Ascending aorta (tissue), 2 donors: Measurements from ENCODE around the gene ANTKMT. TPM values are rescaled to one million over a fixed set of nuclear protein-coding genes. Genes with fewer than 3 reads are reported as not detected.

ENCODE experiments used
- DNase-seq, 2 donors: peaks; one replicate each; pipeline ENCODE4 v3.0.0-alpha.2; 2019; ENCODE audit warnings: low spot score in 2 of 2
- H3K27ac ChIP-seq, 2 donors: fragments of 200-600 bp; sonication (generic); one replicate each; pipeline ENCODE4 v1.5.1; 2016 to 2017; ENCODE audit warnings: mild to moderate bottlenecking in 1 of 2
- H3K27me3 ChIP-seq: fragments of 200-600 bp; sonication (generic); one replicate; pipeline ENCODE4 v1.5.1; 2017
- H3K36me3 ChIP-seq, 2 donors: fragments of 200-600 bp; sonication (generic); one replicate each; pipeline ENCODE4 v1.5.1; 2016
- H3K4me1 ChIP-seq, 2 donors: fragments of 200-600 bp; sonication (generic); one replicate each; pipeline ENCODE4 v1.5.1; 2016 to 2017; ENCODE audit warnings: mild to moderate bottlenecking in 1 of 2
- H3K4me3 ChIP-seq, 2 donors: fragments of 200-600 bp; sonication (generic); one replicate each; pipeline ENCODE4 v1.5.1; 2016 to 2017; ENCODE audit warnings: mild to moderate bottlenecking in 1 of 2
- H3K9me3 ChIP-seq, 2 donors: fragments of 200-600 bp; sonication (generic); one replicate each; pipeline ENCODE4 v1.5.1; 2016
- intact Hi-C: fragments of 100-400 bp; cut with DNase I; formaldehyde crosslinking; loops from one replicate; pipeline ENCODE4 v1.15.1; 2023
- total RNA-seq: library from RNA; depleted of rRNA; stranded (reverse); fragments of >200 nt; gene quantifications from one replicate; pipeline ENCODE4 v1.1.0, GENCODE V29; 2016
- TF ChIP-seq, protein P1 (sequence below), 3 experiments: fragments of 200-600 bp in 2 of 3; fragments of 450-650 bp in 1 of 3; sonication (generic) in 2 of 3; IDR thresholded peaks; one replicate each; pipeline ENCODE4 v1.5.1; 2016 to 2019; ENCODE audit warnings: antibody characterized with exemption in 3 of 3, mild to moderate bottlenecking in 1 of 3, moderate library complexity in 1 of 3

Gene ANTKMT
- total RNA-seq, 1 donor from 2014 or later: 105 TPM

DNA sequence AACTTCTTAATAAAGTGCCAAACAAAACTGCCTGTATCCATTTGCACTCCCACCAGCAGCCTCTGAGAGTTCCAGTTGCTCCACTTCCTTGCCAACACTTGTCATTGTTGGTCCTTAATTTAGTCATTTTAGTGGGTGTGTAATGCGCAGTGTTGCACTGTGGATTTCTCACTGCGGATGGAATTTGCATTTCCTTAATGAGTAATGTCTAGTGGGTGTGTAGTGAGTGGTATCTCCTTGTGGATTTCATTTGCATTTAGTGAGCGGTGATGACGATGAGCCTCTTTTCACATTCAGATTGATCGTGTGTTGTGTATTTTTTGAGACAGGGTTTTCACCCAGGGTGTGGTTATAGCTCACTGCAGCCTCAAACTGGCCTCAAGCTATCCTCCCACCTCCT lies 35.5 kb downstream of the ANTKMT start:
- H3K27ac ChIP-seq: no peak overlapping the region
- H3K4me1 ChIP-seq: no peaks in the 10 kb centered on the region
- H3K9me3 ChIP-seq: no peaks in the 10 kb centered on the region
- intact Hi-C loops: no loop called here
- H3K4me3 ChIP-seq: no peak overlapping the region
- no peaks in the 10 kb centered on the region for H3K36me3 ChIP-seq
- no peak for DNase-seq
- no peaks in the 10 kb centered on the region for H3K27me3 ChIP-seq
- TF ChIP-seq, protein P1, sequence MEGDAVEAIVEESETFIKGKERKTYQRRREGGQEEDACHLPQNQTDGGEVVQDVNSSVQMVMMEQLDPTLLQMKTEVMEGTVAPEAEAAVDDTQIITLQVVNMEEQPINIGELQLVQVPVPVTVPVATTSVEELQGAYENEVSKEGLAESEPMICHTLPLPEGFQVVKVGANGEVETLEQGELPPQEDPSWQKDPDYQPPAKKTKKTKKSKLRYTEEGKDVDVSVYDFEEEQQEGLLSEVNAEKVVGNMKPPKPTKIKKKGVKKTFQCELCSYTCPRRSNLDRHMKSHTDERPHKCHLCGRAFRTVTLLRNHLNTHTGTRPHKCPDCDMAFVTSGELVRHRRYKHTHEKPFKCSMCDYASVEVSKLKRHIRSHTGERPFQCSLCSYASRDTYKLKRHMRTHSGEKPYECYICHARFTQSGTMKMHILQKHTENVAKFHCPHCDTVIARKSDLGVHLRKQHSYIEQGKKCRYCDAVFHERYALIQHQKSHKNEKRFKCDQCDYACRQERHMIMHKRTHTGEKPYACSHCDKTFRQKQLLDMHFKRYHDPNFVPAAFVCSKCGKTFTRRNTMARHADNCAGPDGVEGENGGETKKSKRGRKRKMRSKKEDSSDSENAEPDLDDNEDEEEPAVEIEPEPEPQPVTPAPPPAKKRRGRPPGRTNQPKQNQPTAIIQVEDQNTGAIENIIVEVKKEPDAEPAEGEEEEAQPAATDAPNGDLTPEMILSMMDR (IDR thresholded peaks at IDR 0.05): no peak

DNA sequence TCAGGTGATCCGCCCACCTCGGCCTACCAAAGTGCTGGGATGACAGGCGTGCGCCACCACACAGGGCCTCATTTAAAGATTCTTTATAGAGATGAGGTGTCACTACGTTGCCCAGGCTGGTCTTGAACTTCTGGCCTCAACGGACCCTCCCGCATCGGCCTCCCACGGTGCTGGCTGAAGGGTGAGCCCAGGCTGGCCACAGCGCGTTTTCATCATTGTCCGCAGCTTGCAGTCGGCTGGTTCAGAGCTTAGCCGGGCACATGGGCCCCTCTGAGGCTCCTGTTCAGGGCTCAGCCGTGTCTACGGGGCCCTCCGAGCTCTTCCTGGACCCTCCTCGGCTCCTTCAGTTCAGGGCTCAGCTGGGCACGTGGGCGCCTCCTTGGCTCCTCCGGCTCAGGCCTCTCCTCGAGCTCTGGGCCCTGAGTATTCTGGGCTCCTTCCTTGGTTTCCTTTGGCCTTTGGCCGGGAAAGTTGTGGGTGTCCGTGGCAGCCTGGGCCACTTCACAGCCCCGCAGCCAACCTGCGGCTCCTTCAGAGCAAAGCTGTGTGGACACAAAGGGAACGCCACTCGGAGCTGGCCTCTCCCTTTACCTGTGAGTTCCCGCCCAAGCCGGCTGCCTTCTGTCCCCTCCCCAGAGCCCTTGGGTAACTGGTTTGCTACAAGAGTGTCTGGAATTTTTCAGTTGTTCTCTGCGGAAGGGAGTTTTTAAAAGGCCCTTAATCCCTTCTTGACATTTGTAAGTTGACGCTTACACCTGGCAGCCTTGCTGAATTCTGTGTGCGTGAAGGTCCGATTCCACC lies 38.4 kb downstream of the ANTKMT start:
- no peaks in the 10 kb centered on the region for H3K36me3 ChIP-seq
- intact Hi-C loops: no loop called here
- H3K9me3 ChIP-seq: no peaks in the 10 kb centered on the region
- TF ChIP-seq, protein P1 (IDR thresholded peaks at IDR 0.05): no peak
- H3K4me3 ChIP-seq: no peak overlapping the region
- DNase-seq: no peak
- H3K4me1 ChIP-seq: no peaks in the 10 kb centered on the region
- no peaks in the 10 kb centered on the region for H3K27me3 ChIP-seq
- H3K27ac ChIP-seq: no peak overlapping the region

DNA sequence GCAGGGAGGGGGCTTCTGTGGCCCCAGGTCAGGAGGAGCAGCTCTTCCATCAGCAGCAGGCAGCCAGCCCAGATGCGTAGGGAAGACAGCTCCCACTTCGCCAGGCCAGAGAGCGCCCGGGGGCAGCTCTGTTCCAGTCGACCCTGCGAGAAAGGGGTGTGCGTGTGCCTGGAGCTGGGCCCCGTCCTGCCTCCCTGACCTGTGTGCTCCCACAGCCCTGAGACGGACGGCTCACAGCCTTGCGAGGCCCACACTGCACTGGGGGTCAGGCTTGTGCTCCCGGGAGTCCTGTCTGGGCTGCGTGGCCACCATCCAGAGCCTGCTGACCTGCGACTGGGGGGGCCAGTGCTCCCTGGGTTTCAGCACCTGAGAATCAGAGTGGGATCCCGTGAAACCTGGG lies 39.1 kb downstream of the ANTKMT start:
- intact Hi-C loops: no loop called here
- no peak for DNase-seq
- H3K27me3 ChIP-seq: no peaks in the 10 kb centered on the region
- H3K36me3 ChIP-seq: no peaks in the 10 kb centered on the region
- H3K4me1 ChIP-seq: no peaks in the 10 kb centered on the region
- H3K9me3 ChIP-seq: no peaks in the 10 kb centered on the region
- no peak overlapping the region for H3K4me3 ChIP-seq
- TF ChIP-seq, protein P1 (IDR thresholded peaks at IDR 0.05): no peak
- no peak overlapping the region for H3K27ac ChIP-seq

GRCh38 chr16:760545-761343 lies 39.8 kb downstream of the ANTKMT start, which contains the start of gene MSLN:
Gene MSLN (plus strand): TSS chr16:760734. CDS start chr16:762681, 1,947 bp downstream.
- intact Hi-C loops: no loop called here
- TF ChIP-seq, protein P1 (IDR thresholded peaks at IDR 0.05): no peak
- Histone ChIP-seq H3K27ac (no peak within 1 kb of the TSS), H3K4me1 (no peaks in the 10 kb centered on the region), H3K9me3 (no peaks in the 10 kb centered on the region), H3K36me3 (no peaks in the 10 kb centered on the region), H3K27me3 (no peaks in the 10 kb centered on the region), H3K4me3 (no peak within 1 kb of the TSS)
- no peak for DNase-seq

- TF ChIP-seq, protein P1 (IDR thresholded peaks at IDR 0.05): no peak
- no peaks in the 10 kb centered on the region for H3K36me3 ChIP-seq
- intact Hi-C loops: no loop called here
- no peaks in the 10 kb centered on the region for H3K27me3 ChIP-seq
- H3K9me3 ChIP-seq: no peaks in the 10 kb centered on the region
- H3K4me3 ChIP-seq: no peak overlapping the region
- DNase-seq: no peak
- no peaks in the 10 kb centered on the region for H3K4me1 ChIP-seq
- no peak overlapping the region for H3K27ac ChIP-seq
Measured at GRCh38 chr16:761625-762513, 40.9 kb downstream of the ANTKMT start.
